ENCODE data around the gene DIRAS2.
A peak's percentile ranks its signal among the peaks of the same experiment; 100 is the strongest.
"Not testable (repeated sequence)": the region's sequence is repeated elsewhere in the genome, so short reads cannot be mapped to it uniquely, and the experiment has no call there.

DIRAS2 gene

DNA sequence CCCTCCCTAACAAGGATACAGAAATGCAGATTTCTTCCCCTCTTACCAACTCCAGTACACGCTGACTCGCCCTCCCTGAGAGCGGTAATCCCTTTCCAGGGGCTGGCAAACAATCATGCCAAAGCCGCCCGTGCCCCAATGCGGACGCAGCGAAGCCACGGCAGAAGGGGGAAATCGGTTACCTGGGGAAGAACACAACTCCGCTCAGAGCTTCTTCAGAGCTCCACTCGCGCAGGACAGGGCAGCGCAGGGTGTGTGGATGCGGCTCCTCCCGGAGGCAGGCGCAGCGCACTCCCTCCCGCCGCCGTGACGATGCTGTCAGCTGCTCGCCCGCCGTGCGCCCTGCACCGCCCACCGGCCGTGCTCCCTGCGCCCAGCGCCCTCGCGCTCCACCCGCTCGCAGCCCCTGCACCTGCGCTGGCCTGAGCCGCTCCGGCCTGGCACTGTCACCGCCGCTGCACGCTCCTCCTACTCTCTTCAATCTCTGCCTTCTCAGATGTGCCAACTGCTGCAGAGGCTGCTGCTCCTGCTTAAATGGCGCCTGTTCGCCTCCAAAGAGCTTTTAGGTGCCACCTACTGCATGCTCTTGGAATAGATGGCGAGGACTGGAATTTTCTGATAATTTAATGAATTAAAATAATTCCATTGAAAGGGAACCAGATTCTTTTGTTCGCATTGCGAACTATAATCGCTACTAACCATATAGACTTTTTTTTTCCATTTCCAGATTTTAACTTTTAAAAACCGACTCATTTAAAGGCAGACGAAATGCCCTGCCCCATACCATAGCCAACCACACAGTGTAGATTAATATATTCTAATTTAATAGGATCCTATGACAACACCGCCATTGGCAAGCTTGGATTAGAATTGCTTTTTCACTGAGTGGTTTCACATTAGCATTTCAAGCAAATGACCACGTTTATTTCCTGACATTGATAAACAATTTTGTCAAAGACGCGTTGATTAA, at the start of gene DIRAS2:
Gene DIRAS2 (minus strand): TSS at position 255 of the 970 bp plus-strand sequence. CDS start 28,997 bp downstream, outside the sequence.
- DNase-seq (ENCODE audit: low spot score), result peak; percentile 9

DNA sequence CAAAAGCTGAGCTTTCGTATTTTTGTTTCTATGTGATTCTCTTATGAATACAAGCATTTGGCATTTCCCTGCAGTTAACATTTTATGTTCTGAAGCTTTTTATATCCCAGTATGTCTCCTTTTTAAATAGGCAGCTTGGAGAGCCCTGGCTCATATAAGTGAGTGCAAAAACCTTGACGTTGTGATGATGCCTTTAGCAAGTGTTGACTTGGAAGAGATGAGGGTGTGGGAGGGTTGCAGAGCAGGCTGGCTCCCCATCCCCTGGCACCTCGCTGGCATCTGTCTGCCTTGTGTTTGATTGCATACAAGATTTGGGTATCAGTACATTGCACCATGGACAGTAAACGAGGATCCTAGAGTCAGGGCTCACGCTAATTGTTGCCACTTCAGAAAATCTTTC, 42.1 kb upstream of the DIRAS2 start:
- DNase-seq (ENCODE audit: low spot score), result no peak

DNA sequence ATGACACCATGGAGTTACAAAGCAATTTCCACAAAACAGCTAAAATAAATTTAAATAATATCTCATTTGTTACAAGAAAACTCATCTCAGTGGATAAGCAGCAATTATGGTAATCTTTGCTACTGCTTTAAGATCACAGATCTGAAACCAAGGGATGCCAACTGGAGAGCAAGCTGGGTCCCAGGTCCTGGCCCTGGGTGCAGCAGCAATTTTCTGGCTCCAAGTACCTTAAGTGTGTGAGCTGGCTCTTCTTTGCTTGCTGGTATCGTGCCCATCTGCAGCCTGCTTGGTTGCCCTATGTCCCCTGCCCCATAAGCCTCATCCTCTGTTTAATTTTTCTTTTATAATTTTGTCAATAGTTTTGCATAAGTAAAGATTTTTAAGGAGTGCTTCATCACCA, 41.5 kb upstream of the DIRAS2 start:
- DNase-seq (ENCODE audit: low spot score), result no peak

- DNase-seq (ENCODE audit: low spot score), result no peak
Observed at GRCh38 chr9:90680534-90680933, 37.9 kb upstream of the DIRAS2 start.

- no peak for DNase-seq (ENCODE audit: low spot score)
Observed at GRCh38 chr9:90665072-90665471, 22.4 kb upstream of the DIRAS2 start.

- no peak for DNase-seq (ENCODE audit: low spot score)
Observed at GRCh38 chr9:90659650-90660364, 17.2 kb upstream of the DIRAS2 start.

DNA sequence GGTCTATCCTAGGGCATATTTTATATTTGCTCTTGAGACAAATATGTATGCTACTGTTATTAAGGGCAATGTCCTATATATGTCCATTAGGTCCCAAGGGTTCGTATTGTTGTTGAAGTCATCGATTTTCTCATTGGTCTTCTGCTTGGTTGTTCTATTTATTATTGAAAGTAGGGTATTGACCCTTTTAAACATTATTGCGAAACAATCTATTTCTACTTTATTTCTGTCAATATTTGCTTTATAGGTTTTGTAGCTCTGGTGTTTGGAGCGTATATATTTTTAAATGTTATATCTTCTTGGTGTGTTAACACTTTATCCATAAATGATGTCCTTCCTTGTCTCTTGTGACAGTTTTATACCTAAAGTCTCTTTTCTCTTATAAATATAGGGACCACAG, 16.2 kb upstream of the DIRAS2 start:
- no peak for DNase-seq (ENCODE audit: low spot score)

- DNase-seq (ENCODE audit: low spot score), result no peak
Observed at GRCh38 chr9:90658181-90658580, 15.6 kb upstream of the DIRAS2 start.

- DNase-seq (ENCODE audit: low spot score), result not testable (repeated sequence)
Observed at GRCh38 chr9:90656876-90657275, 14.3 kb upstream of the DIRAS2 start.

DNA sequence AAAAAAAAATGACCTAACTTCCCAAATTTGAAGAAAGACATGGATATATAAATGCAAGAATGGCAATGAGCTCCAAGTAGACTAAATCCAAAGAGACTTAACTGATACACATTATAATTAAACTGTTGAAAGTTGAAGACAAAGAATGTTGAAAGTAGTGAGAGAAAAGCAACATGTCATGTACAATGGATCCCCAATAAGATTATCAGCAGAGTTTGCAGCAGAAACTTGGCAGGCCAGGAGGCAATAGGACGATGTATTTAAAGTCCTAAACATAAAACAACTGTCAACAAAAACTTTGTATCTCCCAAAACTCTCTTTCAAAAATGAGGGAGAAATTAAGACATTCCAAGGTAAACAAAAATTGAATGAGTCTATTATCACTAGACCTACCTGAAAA, 8.6 kb upstream of the DIRAS2 start:
- no peak for DNase-seq (ENCODE audit: low spot score)

DNA sequence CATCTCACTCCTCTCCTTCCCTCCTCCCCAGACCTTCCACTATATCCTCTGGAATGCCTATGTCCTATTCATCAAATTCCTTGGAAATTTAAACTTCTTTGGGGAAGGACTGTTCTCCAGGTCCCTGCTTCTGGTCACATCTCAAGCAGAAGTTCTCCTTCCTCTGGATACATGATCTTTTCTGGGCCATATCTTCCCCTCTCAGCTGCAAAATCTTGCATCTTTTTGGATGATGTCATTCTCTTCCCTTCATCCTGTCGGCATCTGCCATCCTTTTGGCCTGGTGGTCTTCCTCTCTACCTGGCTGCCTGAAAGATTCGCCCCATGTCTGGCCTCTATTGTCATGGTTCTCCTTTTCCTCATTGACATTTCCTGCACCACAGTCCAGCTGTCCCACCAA, 5.2 kb upstream of the DIRAS2 start:
- no peak for DNase-seq (ENCODE audit: low spot score)

DNA sequence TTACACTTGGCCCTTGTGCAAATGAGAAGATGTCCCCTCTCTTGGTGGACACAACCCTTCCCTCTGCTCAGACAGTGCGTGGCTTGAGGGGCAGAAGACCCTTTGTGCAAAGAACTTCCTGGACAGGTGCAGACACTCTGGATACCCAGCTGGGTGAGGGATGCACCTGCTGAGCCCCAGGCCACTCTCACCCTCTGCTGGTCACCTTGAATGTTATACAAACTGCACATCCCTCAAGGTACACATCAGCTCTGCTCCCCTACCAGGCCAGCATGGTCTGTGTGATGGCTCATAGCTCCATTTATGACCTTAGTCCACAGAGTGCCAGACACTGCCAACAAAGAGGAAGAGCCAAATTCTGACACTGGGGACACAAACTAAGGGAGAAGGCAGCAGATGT, 3.1 kb upstream of the DIRAS2 start:
- no peak for DNase-seq (ENCODE audit: low spot score)

- DNase-seq (ENCODE audit: low spot score), result no peak
Observed at GRCh38 chr9:90641884-90642487, 638 bp downstream of the DIRAS2 start.

DNA sequence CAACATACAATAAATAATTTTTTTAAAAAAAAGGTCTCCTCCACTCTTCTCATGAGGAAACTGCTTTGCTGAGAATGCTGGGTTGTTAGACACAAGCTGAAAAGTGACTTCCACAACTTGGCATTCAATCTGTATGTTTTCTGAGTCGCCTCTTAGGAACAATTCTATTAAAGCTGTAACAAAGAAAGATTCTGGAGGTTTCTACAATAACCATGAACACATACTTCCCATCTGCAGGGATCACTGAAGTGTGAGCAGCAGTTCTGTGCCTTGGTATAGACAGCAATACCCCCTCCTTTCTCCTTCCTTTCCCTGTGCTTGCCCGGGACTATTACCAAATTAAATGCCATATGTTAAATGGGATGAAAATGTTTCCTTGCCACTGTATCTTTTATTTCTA, 1.5 kb downstream of the DIRAS2 start:
- DNase-seq (ENCODE audit: low spot score), result no peak

- no peak for DNase-seq (ENCODE audit: low spot score)
Observed at GRCh38 chr9:90640361-90640760, 2.3 kb downstream of the DIRAS2 start.

- DNase-seq (ENCODE audit: low spot score), result no peak
Observed at GRCh38 chr9:90637626-90638025, 5.0 kb downstream of the DIRAS2 start.

- DNase-seq (ENCODE audit: low spot score), result no peak
Observed at GRCh38 chr9:90632647-90633207, 9.9 kb downstream of the DIRAS2 start.

DNA sequence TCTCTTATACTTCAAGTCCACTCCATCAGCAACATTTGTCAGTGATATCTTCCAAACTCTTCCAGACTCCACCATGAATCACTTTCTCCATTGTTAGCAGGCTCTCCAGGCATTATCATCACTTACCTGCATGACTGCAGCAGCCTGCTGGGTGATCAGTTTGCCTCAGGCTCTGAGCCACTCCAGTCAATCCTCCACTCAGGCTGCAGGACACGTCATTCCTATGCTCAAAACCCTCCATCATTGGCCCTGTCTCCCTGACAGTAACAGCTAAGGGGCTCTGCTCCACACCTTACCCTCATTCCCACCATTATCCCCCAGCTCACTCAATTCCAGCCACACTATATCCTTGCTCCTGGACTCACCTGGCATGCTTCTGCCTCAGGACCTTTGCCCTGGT, 10.7 kb downstream of the DIRAS2 start:
- no peak for DNase-seq (ENCODE audit: low spot score)

DNA sequence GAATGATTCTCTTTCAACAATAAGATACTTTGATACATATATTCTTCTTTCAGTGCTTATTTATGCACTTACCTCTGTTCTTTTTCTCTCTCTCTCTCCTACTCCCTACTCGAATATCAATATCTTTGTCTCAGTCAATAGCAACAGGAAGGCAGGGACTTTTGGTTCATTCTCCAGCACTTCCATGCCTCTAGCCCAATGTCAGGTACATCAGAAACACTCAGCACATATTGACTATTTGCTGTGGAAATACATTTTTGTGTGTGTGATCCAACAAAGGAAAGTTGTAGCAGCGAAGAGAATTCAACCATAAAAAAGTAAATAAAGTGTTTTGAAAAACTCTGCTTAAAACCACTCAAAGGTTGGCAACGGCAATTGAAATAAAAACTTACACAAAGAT, 12.6 kb downstream of the DIRAS2 start:
- no peak for DNase-seq (ENCODE audit: low spot score)

DNA sequence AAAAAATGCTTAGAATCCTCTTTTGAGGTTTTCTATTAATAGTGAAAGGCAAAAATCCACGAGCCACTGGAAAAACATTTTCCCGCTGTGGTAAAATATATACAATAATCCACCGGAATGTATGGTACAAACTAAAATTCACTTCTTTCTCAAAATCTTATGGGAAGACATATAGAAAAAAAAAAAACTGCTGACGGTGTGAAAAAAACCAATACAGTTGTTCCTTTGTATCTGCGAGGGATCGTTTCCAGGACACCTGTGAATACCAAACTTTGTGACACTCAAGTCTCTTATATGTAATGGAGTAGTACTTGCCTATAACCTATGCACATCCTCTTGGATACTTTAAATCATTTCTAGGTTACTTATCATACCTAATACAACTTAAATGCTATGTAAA, 13.3 kb downstream of the DIRAS2 start:
- no peak for DNase-seq (ENCODE audit: low spot score)

DNA sequence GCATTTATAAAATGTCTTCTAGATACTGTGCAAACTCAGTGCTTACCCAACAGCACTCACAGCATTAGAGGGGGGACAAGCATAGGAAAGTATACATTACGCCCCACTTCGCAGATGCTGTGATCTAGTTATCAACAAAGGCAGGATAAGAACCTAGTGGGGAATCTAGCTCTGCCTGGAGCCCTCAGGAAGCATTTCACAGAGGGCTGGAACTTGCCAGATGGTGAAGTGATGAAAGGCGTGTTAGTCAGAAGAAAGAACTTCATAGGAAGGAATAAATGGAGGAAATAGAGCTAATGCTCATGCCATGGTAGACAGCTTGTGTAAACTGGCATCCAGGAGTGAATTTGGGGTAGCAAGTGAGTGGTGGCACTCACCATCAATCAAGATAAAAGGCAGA, 25.8 kb downstream of the DIRAS2 start:
- no peak for DNase-seq (ENCODE audit: low spot score)

DNA sequence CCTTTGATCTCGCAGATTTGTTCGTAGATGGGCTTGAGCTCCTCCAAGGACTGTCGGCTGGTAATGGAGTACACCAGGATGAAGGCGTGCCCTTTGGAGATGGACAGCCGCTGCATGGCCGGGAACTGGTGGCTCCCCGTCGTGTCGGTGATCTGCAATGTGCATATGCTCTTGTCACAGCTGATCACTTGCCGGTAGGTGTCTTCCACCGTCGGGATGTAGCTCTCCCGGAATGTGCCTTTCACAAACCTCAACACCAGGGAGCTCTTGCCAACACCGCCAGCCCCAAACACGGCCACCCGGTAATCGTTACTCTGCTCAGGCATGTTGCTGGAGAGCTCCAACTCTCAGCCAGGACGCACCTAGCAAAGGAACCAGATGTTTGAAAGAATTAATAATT, 29.1 kb downstream of the DIRAS2 start:
- DNase-seq (ENCODE audit: low spot score), result no peak

DNA sequence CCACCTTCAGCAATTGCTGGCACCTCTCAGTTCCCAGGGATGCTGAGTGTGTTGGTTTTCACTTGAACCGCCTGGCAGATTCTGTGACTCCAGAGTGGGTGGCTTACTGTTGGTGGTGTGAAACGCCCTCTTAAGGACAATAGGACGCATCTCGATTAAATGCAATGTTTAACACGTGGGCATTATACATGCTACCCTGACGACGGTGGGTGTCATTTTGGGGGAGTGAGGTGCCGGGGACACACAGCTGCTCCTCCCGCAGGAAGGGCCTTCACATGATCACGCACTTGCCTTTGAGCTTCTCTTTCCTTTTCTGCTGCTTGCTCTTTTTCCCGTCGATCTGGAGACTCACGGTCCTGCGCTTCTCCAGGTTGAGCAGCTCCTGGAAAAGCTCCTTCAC, 29.7 kb downstream of the DIRAS2 start:
- DNase-seq (ENCODE audit: low spot score), result no peak
